ENCODE measurements around the gene CYSRT1.

Gene CYSRT1, protein sequence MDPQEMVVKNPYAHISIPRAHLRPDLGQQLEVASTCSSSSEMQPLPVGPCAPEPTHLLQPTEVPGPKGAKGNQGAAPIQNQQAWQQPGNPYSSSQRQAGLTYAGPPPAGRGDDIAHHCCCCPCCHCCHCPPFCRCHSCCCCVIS

DNA sequence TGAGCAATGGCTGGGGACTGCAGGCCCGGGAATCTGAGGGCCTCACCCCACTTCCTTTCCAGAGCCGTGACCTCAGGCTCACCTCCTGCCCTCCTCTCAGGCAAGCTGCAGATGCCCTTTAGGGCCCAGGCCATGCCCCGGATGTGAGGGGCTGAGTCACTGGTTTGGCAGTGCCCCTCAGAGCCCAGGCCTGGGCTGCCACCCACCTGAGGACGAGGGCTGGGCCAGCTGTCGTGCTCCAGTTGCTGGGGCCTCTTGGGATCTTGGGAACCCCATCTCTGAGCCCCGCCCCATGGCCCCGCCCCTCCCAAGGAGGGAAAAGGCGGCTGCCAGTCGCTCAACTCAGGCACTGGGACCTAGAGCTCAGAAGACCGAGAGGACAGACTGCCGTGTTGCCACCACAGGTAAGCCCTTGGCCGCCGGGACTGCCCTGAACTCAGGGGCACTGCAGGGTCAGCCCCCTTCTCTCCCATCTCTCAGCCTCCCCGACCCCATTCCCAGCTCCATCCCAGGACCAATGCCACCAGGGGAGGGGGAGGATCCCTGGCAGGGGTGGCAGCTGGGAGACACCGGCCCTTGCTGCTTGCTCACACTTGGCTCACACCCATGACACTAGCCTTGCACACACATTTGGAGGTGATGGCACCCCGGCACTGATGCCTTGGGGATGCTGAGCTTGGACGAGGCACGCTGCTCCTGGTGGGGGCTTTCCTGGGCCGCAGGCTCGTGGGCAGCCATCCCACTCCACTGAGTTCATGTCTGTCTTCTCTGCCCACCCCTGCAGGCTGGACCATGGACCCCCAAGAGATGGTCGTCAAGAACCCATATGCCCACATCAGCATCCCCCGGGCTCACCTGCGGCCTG lies at the start of gene CYSRT1:
Gene CYSRT1, plus strand, starts transcription at position 345 of the 865 bp plus-strand sequence. Its CDS starts 448 bp downstream, at position 793.
- peak within 1 kb of the TSS; percentile 95 for H3K27ac ChIP-seq
- CTCF ChIA-PET = interaction anchor here (0.6 to 1.7 kb wide), 7 partner anchors 11 to 458 kb away, joined by 3 to 5 read pairs (median 4); no protein-coding TSS in a partner anchor
- peak; percentile 70 for DNase-seq (ENCODE audit: low spot score)
- TF ChIP-seq, protein P1, sequence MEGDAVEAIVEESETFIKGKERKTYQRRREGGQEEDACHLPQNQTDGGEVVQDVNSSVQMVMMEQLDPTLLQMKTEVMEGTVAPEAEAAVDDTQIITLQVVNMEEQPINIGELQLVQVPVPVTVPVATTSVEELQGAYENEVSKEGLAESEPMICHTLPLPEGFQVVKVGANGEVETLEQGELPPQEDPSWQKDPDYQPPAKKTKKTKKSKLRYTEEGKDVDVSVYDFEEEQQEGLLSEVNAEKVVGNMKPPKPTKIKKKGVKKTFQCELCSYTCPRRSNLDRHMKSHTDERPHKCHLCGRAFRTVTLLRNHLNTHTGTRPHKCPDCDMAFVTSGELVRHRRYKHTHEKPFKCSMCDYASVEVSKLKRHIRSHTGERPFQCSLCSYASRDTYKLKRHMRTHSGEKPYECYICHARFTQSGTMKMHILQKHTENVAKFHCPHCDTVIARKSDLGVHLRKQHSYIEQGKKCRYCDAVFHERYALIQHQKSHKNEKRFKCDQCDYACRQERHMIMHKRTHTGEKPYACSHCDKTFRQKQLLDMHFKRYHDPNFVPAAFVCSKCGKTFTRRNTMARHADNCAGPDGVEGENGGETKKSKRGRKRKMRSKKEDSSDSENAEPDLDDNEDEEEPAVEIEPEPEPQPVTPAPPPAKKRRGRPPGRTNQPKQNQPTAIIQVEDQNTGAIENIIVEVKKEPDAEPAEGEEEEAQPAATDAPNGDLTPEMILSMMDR (conservative IDR thresholded peaks at IDR 0.05; ENCODE audit: low read depth) = no peak
- POLR2A ChIA-PET (ENCODE audit: low non-redundant PET) = interaction anchor here (0.6 to 1.3 kb wide), 4 partner anchors 14 to 198 kb away, joined by 3 to 5 read pairs (median 4); partner anchors contain the start of genes ANAPC2, EXD3, NOXA1 and SSNA1

DNA sequence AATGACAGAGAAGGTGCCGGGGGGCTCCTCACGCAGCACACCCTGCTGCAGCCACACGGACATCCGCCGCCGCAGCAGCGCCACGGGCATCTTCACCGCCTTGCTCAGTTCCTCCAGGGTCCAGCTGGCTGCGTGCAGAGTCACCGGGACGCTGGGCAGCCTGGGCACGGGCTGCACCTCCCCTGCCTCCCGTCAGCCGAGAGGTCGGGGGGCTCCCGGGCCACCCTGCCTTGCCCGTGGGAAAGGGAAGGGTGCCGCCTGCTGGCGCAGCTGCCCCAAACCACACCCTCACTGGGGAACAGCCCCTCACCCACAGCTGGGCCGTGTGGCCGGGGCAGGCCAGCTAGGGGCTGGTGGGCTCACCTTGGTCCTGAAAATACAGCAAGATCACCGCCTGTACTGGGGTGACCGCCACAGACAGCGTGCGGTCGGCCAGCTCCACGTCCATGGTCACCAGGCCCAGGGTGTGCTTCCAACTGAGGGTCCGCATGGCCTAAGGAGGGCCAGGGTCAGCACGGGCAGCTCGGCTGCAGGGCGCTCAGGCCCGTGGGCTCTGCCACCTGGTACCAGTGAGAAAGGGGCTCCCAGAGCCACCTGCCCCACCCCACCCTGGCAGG lies 49.5 kb upstream of the CYSRT1 start:
- ChIA-PET CTCF (interaction anchor here (1.1 to 1.9 kb wide), 5 partner anchors 12 to 63 kb away, joined by 3 to 11 read pairs (median 5); partner anchors contain the start of genes ANAPC2 and SSNA1), POLR2A (ENCODE audit: low non-redundant PET) (no interaction called here)
- no peak overlapping the region for H3K27ac ChIP-seq
- TF ChIP-seq, protein P1 (conservative IDR thresholded peaks at IDR 0.05; ENCODE audit: low read depth) = peak; percentile 26; the same call in 1 of the 2 replicates
- no peak for DNase-seq (ENCODE audit: low spot score)

DNA sequence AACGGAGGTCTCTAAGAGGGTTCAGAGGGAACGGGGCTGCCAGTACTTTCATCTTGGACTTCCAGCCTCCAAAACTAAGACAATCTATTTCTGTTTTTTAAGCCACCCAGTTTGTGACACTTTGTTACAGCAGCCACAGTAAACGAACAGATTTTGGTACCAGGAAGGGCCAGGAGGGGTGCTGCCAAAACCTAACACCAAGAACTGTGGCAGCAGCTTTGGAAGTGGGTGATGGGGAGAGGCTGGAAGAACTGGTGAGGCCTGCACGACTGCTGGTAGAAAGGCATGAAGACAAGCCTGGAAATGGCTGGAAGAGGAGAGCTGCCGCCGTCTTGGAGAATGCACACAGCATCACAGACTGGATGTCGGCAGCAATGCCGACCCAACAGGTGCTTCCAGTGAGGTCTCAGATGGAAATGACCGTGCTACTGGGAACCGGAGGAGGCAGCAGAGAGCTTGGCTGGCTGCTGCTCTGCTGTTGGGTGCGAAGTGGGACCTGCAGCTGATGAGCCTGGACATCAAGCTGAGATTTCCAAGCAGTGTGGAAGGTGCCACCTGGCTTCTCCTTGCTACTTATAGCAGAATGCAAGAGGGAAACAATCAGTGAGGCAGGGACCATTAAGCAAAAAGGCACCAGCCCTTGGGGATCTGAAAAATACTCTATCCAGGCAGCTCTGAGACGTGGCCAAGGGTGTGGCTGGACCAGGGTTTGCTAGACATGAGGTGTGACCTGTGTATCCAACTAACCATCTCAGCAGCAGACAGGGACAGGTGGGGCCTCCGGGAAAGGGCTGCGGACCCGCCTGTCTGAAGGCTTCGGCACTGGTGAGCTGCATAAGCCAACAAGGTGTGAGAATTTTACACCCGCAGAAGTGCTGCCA lies 48.4 kb upstream of the CYSRT1 start:
- CTCF ChIA-PET = interaction anchor here (0.5 to 1.9 kb wide), 24 partner anchors 10 to 294 kb away, joined by 3 to 11 read pairs (median 3); partner anchors contain the start of genes ANAPC2, CYSRT1, RNF224 and SAPCD2
- peak overlapping the region; percentile 26 for H3K27ac ChIP-seq

DNA sequence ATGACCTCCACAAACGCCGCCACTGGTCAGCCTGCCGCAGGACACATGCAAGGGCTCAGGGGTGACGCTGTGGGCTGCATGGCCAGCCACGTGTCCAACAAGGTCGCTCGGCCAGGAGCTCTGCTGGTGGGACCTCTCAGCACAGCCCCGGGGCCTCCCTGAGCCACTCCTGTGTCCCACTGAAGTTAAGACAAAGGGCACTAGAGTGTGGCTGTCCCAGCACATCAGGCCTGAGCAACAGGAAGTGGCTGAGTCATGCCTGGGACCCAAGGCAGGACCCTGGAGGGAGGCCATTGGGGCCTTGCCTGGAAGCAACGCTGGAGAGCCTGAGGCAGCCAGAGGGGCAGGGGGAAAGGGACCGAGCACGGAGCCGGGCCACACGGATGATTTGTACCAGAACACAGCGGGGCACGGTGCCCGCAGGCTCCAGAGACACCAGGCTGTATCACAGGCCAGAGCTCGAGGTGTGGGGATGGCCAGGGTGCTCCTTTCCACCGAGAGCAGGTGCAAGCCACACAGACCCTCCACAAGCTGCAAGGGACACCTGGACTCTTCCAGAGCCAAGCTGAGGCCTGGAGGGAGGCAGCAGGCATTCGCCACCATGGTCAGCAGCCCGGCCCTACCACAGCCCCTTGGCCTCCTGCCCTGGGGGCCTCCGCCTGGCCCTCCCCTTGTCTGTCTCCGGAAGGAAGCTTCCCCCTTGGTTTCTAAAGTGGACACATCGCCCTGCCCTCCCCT lies 46.6 kb upstream of the CYSRT1 start:
- TF ChIP-seq, protein P1 (conservative IDR thresholded peaks at IDR 0.05; ENCODE audit: low read depth) = no peak
- peak overlapping the region; percentile 26 for H3K27ac ChIP-seq
- ChIA-PET POLR2A (ENCODE audit: low non-redundant PET) (interaction anchor here (0.5 to 1.0 kb wide), 2 partner anchors 47 to 49 kb away, joined by 3 to 6 read pairs; no protein-coding TSS in a partner anchor), CTCF (interaction anchor here (0.6 to 1.6 kb wide), 4 partner anchors 43 to 188 kb away, joined by 3 to 6 read pairs (median 4); partner anchors contain the start of gene RNF224)
- DNase-seq (ENCODE audit: low spot score) = no peak

More for the DNA sequence above, 48.4 kb upstream of the CYSRT1 start:
- POLR2A ChIA-PET (ENCODE audit: low non-redundant PET) = interaction anchor here (0.8 kb wide), 1 partner anchor 67 kb away, joined by 4 read pairs; no protein-coding TSS in a partner anchor
- DNase-seq (ENCODE audit: low spot score) = peak; percentile 65
- TF ChIP-seq, protein P1 (conservative IDR thresholded peaks at IDR 0.05; ENCODE audit: low read depth) = peak; percentile 78; the same call in 1 of the 2 replicates

DNA sequence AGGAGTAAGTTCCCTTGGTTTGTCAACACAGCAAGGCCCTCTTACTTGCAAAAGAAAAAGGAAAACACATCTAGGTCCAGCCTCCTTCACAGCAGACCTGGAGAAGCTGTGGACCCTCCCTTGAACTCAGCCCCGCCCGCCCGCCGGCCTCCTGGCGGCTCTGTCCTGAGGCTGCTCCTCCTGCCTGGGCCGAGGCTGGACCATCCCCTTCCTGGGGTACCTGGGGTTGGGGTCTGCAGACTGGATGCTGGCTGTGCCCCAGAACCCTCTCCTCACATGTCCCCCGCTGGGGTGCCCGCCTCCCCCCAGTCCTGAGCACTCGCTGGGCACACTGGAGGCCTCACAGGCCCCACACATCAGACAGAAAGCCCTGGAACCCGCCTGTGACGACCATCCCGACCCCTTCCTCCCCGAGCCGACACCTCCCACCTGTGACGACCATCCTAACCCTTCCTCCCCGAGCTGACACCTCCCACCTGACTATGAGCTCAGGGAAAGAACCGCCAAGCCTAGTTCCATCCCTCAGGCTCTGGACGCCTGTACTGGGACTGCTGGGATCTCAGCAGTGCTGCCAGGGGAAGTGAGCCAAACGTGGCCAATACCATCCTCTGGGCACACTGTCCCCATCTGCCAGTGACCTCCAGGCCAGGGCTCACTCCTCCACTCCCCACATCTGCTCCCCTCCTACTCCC lies 45.9 kb upstream of the CYSRT1 start:
- DNase-seq (ENCODE audit: low spot score) = no peak
- H3K27ac ChIP-seq = peak overlapping the region; percentile 26
- TF ChIP-seq, protein P1 (conservative IDR thresholded peaks at IDR 0.05; ENCODE audit: low read depth) = no peak
- POLR2A ChIA-PET (ENCODE audit: low non-redundant PET) = interaction anchor here (0.5 to 1.0 kb wide), 2 partner anchors 48 to 50 kb away, joined by 3 to 6 read pairs; no protein-coding TSS in a partner anchor
- CTCF ChIA-PET = interaction anchor here (0.7 to 1.6 kb wide), 3 partner anchors 48 to 189 kb away, joined by 3 to 6 read pairs (median 4); partner anchors contain the start of gene RNF224

All from RWPE1 (cell line).